GM19397 (cell line): ENCODE results near the gene ACSBG1.
"Not testable (repeated sequence)": the region's sequence is repeated elsewhere in the genome, so short reads cannot be mapped to it uniquely, and the experiment has no call there.

Source experiments
- ATAC-seq: cut with Tn5 transposase; IDR thresholded peaks from one replicate; pipeline ENCODE4 v1.9.1; 2021; ENCODE audit warnings: mild to moderate bottlenecking, moderate library complexity; ENCODE audit not compliant: unreplicated experiment

The ACSBG1 gene

GRCh38 chr15:78170848-78171773 is 63.3 kb downstream of the ACSBG1 start:
- peak; percentile 49 for ATAC-seq

- ATAC-seq, result no peak
These were observed 65.8 kb downstream of the ACSBG1 start for GRCh38 chr15:78168608-78169007.

GRCh38 chr15:78167227-78167888 is 67.0 kb downstream of the ACSBG1 start:
- ATAC-seq, result peak; percentile 67

- no peak for ATAC-seq
These were observed 70.4 kb downstream of the ACSBG1 start for GRCh38 chr15:78164010-78164409.

DNA sequence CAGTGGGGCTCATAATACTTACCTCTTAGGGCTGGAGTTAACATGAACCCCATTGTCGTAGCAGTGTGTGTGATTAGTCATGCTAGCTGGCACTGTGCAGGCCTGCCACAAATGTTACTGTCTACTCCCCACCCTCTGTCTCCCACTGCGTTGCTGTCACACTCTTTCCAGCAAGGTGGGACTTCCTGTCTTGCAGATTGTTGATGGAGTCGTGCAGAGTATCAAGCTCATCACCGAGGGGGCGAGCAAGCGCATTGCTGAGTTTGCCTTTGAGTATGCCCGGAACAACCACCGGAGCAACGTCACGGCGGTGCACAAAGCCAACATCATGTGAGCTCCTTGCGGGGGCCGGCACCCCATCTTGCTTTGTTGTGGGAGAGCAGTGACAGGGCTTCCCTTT is 72.3 kb downstream of the ACSBG1 start:
- ATAC-seq, result no peak

DNA sequence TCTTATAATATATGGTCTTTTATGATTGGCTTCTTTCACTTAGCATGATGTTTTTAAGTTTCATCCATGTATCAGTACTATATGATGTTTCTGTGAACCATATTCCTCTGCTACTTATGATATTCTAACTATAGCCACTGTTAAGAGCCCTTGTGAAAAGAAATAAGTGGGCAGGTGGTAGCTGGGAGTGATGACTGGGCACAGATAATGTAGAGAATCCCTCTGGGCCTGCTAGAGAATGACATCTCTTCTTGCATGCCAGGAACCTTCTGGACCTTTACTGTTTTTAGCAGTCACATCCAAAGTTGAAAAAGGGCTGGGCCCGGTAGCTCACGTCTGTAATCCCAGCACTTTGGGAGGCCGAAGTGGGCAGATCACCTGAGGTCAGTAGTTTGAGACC is 75.0 kb downstream of the ACSBG1 start:
- ATAC-seq, result no peak

GRCh38 chr15:78157203-78157602 is 77.2 kb downstream of the ACSBG1 start:
- ATAC-seq, result no peak

DNA sequence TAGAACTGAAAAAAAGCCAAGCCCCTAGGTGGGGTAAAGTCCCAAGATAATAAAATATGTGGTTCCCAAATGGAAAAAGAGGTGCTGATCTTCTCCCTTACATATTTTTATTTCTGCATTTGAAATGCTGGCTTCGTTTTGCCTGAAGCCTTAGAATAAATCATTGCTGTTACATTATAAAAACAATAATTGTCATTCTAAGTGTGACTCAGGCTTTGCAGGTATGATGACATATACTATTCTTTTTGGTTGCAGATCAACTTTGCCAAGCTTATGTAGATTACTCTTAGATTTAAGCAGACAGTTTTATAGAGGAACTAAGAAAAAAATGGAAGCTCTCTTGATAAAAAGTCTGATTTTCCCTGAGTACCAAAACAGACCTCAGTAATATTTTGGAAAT is 77.7 kb downstream of the ACSBG1 start:
- ATAC-seq, result no peak

DNA sequence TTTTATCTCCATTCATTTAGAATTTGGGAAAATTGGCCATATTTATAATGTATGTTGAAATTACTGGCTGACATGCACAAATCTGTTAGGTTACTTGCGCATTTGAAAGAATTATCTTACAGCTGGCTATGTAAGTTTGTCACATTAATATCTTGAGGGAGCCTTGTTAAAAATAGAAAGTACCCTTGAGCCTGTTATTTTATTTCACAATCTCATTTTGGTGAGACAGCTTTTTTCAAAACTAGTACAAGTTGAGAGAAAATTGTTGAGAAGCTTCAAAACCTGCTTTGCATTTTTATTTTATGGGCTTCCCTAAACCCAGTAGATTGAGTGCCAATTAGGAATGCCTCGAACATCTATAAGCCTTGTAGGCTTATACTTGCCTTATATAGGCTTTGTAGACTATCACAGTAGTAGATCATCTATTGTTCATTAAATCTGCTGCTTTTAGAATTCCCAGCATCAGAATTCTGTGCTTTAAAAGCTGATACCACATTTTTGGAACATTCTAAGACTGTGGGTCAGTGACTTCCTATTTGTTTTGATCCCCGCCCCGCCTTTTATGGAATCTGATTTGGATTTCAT is 78.9 kb downstream of the ACSBG1 start:
- ATAC-seq, result no peak

- ATAC-seq, result no peak
These were observed 79.4 kb downstream of the ACSBG1 start for GRCh38 chr15:78154955-78155354.

GRCh38 chr15:78151075-78151474 is 83.3 kb downstream of the ACSBG1 start:
- not testable (repeated sequence) for ATAC-seq

DNA sequence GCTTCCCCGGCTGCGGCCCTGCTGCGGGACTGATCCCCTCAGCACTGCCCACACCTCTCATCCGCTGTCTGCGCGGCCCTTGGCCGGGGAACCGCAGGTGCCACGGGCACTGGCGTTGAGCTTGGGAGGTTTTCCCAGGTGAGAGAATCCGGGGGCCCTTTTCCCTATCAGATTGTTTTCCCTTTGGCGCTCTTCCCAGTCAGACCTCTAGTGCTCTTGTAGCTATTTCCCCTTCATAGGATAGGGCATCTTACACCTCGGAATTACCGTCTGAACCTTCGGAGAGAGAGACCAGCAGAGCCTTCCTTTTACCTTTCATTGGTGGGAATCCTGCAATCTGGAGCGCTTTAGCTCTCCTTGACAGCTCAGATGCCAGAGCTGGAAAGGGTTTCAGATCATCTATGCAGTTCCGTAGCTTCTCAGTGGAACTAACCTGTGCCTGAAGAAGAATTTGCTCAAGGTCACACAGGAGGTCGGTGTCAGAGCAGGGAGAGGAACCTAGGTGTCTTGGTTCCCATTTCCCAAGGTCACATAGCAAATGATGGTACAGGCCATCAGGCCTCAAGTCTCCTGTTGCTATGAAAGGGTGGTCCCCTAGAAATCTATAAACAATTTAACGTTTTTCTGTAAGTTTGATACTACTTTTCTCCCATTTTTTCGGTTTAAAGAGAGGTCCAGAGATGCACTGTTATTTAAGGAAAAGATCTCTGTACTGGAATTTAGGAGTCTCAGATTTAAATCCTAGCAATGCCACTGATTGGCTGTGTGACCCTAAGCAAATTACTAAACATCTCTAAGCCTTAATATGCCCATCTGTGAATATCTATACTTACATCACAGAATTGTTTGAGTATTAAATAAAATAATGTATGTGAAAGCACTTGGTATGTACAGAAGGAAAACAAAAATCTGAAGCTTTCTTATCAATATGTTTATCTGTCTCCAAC is 84.3 kb downstream of the ACSBG1 start:
- no peak for ATAC-seq

DNA sequence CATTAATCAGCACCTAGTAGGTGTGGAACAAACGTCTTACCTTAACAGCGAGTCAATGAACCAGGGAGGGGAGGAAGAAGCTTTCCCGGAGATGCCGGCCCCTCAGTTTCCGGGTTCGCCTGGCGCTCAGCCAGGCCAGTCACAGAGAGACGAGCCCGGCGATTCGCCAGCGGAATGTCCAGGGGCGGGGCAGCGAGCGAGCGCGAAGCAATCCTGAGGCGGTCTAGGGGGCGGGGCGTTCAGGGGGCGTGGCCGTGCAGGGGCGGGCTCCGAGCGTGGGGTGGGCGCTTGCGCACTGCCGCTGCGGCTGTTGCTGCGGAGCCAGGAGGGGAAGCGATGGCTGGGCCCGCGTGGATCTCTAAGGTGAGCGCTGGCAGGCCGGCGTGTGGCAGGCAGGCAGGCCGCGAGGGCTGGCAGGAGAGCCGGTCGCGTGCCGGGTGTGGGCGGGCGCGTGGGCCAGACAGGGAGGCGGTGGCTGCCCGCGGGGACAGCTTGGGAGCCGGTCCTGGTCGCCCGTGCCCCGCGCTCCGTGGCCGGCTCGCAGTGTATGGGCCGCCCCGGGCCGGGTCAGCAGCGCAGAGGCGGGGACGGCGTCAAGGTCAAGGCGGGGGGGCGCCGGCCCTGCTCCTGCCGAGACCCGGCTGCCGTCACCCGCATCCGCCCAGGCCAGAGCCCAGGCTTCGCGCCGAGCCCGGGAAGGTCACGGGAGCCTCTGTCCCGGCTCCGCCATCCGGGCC is 85.1 kb downstream of the ACSBG1 start, which contains the start of gene IDH3A:
Gene IDH3A, plus strand, starts transcription at position 295 of the 737 bp plus-strand sequence. Its CDS starts 42 bp downstream, at position 337.
- peak; percentile 79 for ATAC-seq

DNA sequence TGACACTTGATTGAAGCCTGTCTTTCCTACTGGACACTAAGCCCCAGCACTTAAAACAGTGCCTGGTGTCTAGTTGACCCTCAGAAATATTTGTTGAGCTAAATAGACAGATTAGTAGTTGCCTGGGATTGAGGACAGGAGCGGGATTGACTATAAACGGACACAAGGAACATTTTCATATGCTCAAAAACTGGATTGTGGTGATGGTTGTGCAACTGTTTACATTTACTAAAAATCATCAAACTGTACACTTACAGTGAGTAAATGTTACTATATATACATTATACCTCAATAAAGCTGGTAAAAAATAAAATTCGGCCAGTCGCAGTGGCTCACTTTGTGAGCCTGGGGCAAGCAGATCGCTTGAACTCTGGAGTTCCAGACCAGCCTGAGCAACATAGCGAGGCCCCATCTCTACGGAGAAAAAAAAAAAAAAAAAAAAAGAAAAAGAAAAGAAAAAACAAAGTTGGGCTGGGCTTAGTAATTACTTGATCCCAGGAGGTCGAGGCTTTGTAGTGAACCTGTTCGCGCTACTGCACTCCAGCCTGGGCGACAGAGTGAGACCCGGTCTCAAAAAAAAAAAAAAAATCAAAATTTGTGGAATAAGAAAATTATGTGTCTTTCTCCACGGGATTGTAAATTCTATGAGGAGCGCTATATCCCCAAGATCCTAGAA is 85.8 kb downstream of the ACSBG1 start:
- ATAC-seq, result peak; percentile 2

DNA sequence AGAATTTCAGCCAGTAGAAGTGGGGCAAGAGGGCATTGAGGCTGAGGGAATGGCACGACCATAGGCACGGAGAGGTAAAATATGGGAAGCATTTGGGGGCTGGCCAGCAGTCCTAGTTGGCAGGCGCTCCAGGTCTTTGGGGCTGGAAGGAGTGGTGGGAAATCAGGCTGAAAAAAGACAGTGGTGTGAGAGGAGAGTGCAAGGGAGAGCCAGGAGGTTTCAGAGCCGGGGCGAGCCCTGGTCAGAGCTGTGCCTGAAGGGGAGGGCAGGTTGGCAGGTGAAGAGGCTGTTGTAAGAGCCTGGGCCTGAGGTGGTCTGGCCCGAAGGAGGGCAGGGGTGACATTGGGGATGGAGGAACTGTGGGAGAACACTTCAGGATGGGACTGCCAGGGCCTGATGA is 86.8 kb downstream of the ACSBG1 start:
- ATAC-seq, result no peak

DNA sequence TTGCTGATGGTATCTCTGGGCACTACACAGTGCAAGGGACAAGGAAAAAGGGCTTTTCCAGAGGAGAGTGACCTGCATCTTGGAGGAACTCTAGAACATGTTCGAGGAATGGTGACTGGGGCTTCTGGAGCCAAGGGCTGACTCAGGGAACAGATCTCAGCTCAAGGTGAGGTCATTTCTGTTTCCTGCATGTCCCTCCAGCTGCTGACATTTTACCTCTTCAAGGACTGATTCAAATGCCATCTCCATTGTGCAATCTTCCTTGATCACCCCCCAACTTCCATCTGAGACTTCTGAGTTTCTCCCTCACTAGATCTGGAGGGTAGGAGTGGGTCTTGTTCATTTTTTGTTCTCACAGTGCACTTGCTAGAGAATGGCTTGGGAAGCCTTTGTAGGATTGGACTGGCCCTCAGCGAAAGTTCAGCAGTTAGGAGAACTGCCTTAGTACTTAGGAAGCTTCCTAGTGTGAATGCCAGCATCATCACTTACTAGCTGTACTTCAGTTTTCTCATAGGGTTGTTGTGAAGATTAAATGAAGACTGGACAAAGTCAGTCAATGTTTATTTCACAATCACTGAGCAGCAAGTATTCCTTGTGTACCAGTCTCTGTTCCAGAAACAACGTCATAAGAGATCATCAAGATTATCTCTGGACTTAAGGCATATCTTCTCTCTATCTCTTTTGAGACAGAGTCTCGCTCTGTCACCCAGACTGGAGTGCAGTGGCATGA is 87.8 kb downstream of the ACSBG1 start:
- no peak for ATAC-seq

GRCh38 chr15:78142332-78142731 is 92.0 kb downstream of the ACSBG1 start:
- no peak for ATAC-seq

DNA sequence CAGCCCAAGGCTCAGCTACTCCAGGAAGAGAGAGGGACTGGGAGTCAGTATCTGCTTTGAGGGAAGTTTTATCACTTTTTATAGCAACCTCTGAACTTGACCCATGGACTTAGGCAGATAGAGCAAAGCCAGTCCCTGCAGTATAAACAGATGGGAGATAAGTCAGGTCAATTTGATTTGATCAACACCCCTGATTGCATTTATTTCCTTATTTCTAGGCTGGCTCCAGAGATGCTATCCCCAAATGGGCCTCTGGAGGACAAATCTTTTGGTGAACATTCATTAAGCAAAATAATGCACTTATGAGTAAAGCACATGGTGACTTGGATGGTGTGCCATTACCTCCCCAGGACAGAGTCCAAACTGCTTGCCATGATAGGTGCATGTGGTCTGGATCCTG is 94.1 kb downstream of the ACSBG1 start:
- ATAC-seq, result no peak

- no peak for ATAC-seq
These were observed 94.8 kb downstream of the ACSBG1 start for GRCh38 chr15:78139578-78139977.
